ENCODE results near the gene SETD1B.
A peak's percentile ranks its signal among the peaks of the same experiment; 100 is the strongest.
"Not testable (repeated sequence)": the region's sequence is repeated elsewhere in the genome, so short reads cannot be mapped to it uniquely, and the experiment has no call there.

SETD1B gene

GRCh38 chr12:121825041-121825523 lies 21.3 kb downstream of the SETD1B start:
- DNase-seq (ENCODE audit: low spot score): no peak

- DNase-seq (ENCODE audit: low spot score): no peak
Measured at GRCh38 chr12:121826318-121827150, 22.7 kb downstream of the SETD1B start.

GRCh38 chr12:121827351-121828099 lies 23.7 kb downstream of the SETD1B start:
- DNase-seq (ENCODE audit: low spot score): no peak

- DNase-seq (ENCODE audit: low spot score): no peak
Measured at GRCh38 chr12:121828306-121828705, 24.5 kb downstream of the SETD1B start.

GRCh38 chr12:121828826-121829225 lies 25.0 kb downstream of the SETD1B start:
- no peak for DNase-seq (ENCODE audit: low spot score)

GRCh38 chr12:121829250-121829918 lies 25.6 kb downstream of the SETD1B start:
- no peak for DNase-seq (ENCODE audit: low spot score)

GRCh38 chr12:121830134-121830533 lies 26.3 kb downstream of the SETD1B start:
- no peak for DNase-seq (ENCODE audit: low spot score)

- DNase-seq (ENCODE audit: low spot score): no peak
Measured at GRCh38 chr12:121830588-121831265, 26.9 kb downstream of the SETD1B start.

GRCh38 chr12:121831571-121832245 lies 27.9 kb downstream of the SETD1B start:
- DNase-seq (ENCODE audit: low spot score): no peak

GRCh38 chr12:121837680-121838079 lies 33.9 kb downstream of the SETD1B start:
- no peak for DNase-seq (ENCODE audit: low spot score)

GRCh38 chr12:121838126-121838525 lies 34.3 kb downstream of the SETD1B start:
- no peak for DNase-seq (ENCODE audit: low spot score)

- peak; percentile 56 for DNase-seq (ENCODE audit: low spot score)
Measured at GRCh38 chr12:121839106-121839992, 35.5 kb downstream of the SETD1B start.

GRCh38 chr12:121839993-121840761 lies 36.4 kb downstream of the SETD1B start:
- DNase-seq (ENCODE audit: low spot score): no peak

GRCh38 chr12:121843236-121843982 lies 39.6 kb downstream of the SETD1B start:
- DNase-seq (ENCODE audit: low spot score): no peak

- DNase-seq (ENCODE audit: low spot score): no peak
Measured at GRCh38 chr12:121845701-121846100, 41.9 kb downstream of the SETD1B start.

GRCh38 chr12:121849211-121849610 lies 45.4 kb downstream of the SETD1B start:
- no peak for DNase-seq (ENCODE audit: low spot score)

GRCh38 chr12:121849665-121850064 lies 45.9 kb downstream of the SETD1B start:
- no peak for DNase-seq (ENCODE audit: low spot score)

- DNase-seq (ENCODE audit: low spot score): not testable (repeated sequence)
Measured at GRCh38 chr12:121852392-121852791, 48.6 kb downstream of the SETD1B start.
